Astrocyte of the cerebellum (primary cell): ENCODE data around the gene FOXS1.
A peak's percentile ranks its signal among the peaks of the same experiment; 100 is the strongest.

Experiments used
- DNase-seq: peaks from one replicate; pipeline ENCODE4 v3.0.0-alpha.2; 2011; ENCODE audit warnings: low read depth
- H3K4me3 ChIP-seq: 2 replicates; pipeline ENCODE4 v1.5.1; 2011; ENCODE audit warnings: mild to moderate bottlenecking, low read depth, low read length, moderate library complexity
- CTCF ChIP-seq: IDR thresholded peaks from 2 replicates; pipeline ENCODE4 v1.5.1; 2012; ENCODE audit warnings: low read length, low read depth, moderate library complexity, mild to moderate bottlenecking; ENCODE audit errors: missing control alignments
- in situ Hi-C: cut with HindIII; loops from 2 replicates; pipeline ENCODE4 v1.10.0; 2017; ENCODE audit warnings: low sequenced_read_pairs

The FOXS1 gene

GRCh38 chr20:31813611-31814010 is 31.8 kb downstream of the FOXS1 start:
- in situ Hi-C loops = loop anchor here (5.0 kb wide), 1 partner anchor 56 kb away; no protein-coding TSS in a partner anchor
- no peak overlapping the region for H3K4me3 ChIP-seq
- TF ChIP-seq CTCF = no peak
- no peak for DNase-seq

GRCh38 chr20:31811796-31812728 is 33.3 kb downstream of the FOXS1 start:
- no peak for TF ChIP-seq CTCF
- in situ Hi-C loops = loop anchor here (5.0 kb wide), 1 partner anchor 55 kb away; no protein-coding TSS in a partner anchor
- no peak overlapping the region for H3K4me3 ChIP-seq
- DNase-seq = peak; percentile 93

- no peak for TF ChIP-seq CTCF
- in situ Hi-C loops = loop anchor here (5.0 kb wide), 1 partner anchor 54 kb away; no protein-coding TSS in a partner anchor
- DNase-seq = no peak
- no peak overlapping the region for H3K4me3 ChIP-seq
Measured at GRCh38 chr20:31811198-31811597, 34.2 kb downstream of the FOXS1 start.

GRCh38 chr20:31809661-31810060 is 35.7 kb downstream of the FOXS1 start:
- in situ Hi-C loops = loop anchor here (5.0 kb wide), 1 partner anchor 52 kb away; no protein-coding TSS in a partner anchor

GRCh38 chr20:31808481-31808880 is 36.9 kb downstream of the FOXS1 start:
- no peak for TF ChIP-seq CTCF
- DNase-seq = no peak
- no peak overlapping the region for H3K4me3 ChIP-seq
- in situ Hi-C loops = no loop called here

More at GRCh38 chr20:31809661-31810060, 35.7 kb downstream of the FOXS1 start:
- no peak for TF ChIP-seq CTCF
- no peak overlapping the region for H3K4me3 ChIP-seq
- no peak for DNase-seq

- in situ Hi-C loops = no loop called here
- no peak overlapping the region for H3K4me3 ChIP-seq
- no peak for TF ChIP-seq CTCF
- DNase-seq = no peak
Measured at GRCh38 chr20:31806564-31807355, 38.6 kb downstream of the FOXS1 start.
